Measurements from ENCODE around the gene LASP1NB.

The LASP1NB gene

GRCh38 chr17:38958756-38959155, 33.3 kb downstream of the LASP1NB start:
- no peaks in the 10 kb centered on the region for H3K79me1 ChIP-seq (ENCODE audit: low read depth, low read length)
- DNase-seq (ENCODE audit: low read depth in 1 of 2, low spot score in 2 of 2) = no peak
- FAIRE-seq = no peak
- no peak overlapping the region for H2BK12ac ChIP-seq (ENCODE audit: low read depth, low read length)
- no peaks in the 10 kb centered on the region for H3K4me1 ChIP-seq (replicated peaks in 1 of 4; ENCODE audit: control insufficient read depth in 3 of 4, insufficient read depth in 4 of 4, low read length in 3 of 4)
- no peaks in the 10 kb centered on the region for H3K79me2 ChIP-seq (ENCODE audit: control insufficient read depth in 1 of 2, insufficient read depth in 2 of 2, low read length in 2 of 2)
- no peak overlapping the region for H4K91ac ChIP-seq (replicated peaks; ENCODE audit: insufficient read length, low read length)
- no peaks in the 10 kb centered on the region for H3K9me3 ChIP-seq (ENCODE audit: insufficient read depth in 2 of 2, low read depth in 1 of 2, low read length in 1 of 2)
- no peaks in the 10 kb centered on the region for H4K20me1 ChIP-seq (replicated peaks in 1 of 2; ENCODE audit: control insufficient read depth in 1 of 2, insufficient read depth in 2 of 2, low read length in 2 of 2)
- no peaks in the 10 kb centered on the region for H3K23me2 ChIP-seq (ENCODE audit: low read depth, low read length)
- H3K56ac ChIP-seq (replicated peaks; ENCODE audit: insufficient read length, low read depth, low read length) = no peak overlapping the region
- no peak overlapping the region for H3K4ac ChIP-seq (replicated peaks; ENCODE audit: insufficient read length, low read depth, low read length)
- no peak overlapping the region for H2AK5ac ChIP-seq (ENCODE audit: low read depth, low read length)
- H3K27ac ChIP-seq (ENCODE audit: low read depth, low read length) = no peak overlapping the region
- ChIA-PET POLR2A (ENCODE audit: partially characterized antibody) (no interaction called here), CTCF (ENCODE audit: partially characterized antibody) (interaction anchor here (0.7 to 1.2 kb wide), 3 partner anchors 13 to 436 kb away, joined by 3 read pairs; no protein-coding TSS in a partner anchor)
- TF ChIP-seq NRF1 (IDR thresholded peaks at IDR 0.05; ENCODE audit: low read depth, low read length) (no peak), ZNF274 (IDR thresholded peaks at IDR 0.05; ENCODE audit: borderline replicate concordance, extremely low read depth, low read length) (no peak)
- H3K36me3 ChIP-seq (ENCODE audit: control insufficient read depth in 2 of 4, insufficient read depth in 4 of 4, low read length in 3 of 4) = no peaks in the 10 kb centered on the region
- no peak overlapping the region for H3K18ac ChIP-seq (ENCODE audit: extremely low read depth, low read length)
- H3K14ac ChIP-seq (ENCODE audit: insufficient read length) = no peak overlapping the region
- no peak overlapping the region for H4K8ac ChIP-seq (ENCODE audit: extremely low read depth, insufficient read depth, low read length)
- H3K27me3 ChIP-seq (replicated peaks in 1 of 4; ENCODE audit: control insufficient read depth in 3 of 4, extremely low read depth in 1 of 4, insufficient read depth in 3 of 4, low read length in 3 of 4) = no peaks in the 10 kb centered on the region
- H2BK20ac ChIP-seq (ENCODE audit: low read length) = no peak overlapping the region
- no peak overlapping the region for H3K9ac ChIP-seq (replicated peaks in 1 of 4; ENCODE audit: extremely low read depth in 1 of 4, low read depth in 3 of 4, low read length in 3 of 4)
- H3K4me2 ChIP-seq (ENCODE audit: insufficient read depth in 1 of 2, low read depth in 2 of 2, low read length in 2 of 2) = no peak overlapping the region
- H2BK120ac ChIP-seq (replicated peaks; ENCODE audit: low read depth, low read length) = no peak overlapping the region
- no peak overlapping the region for H2BK15ac ChIP-seq (ENCODE audit: low read length)
- no peak overlapping the region for H3K4me3 ChIP-seq (ENCODE audit: extremely low read depth in 1 of 4, insufficient read depth in 2 of 4, low read depth in 3 of 4, low read length in 4 of 4)
- no peak overlapping the region for H2BK5ac ChIP-seq (ENCODE audit: low read depth, low read length)
- H3K23ac ChIP-seq (ENCODE audit: insufficient read length) = no peak overlapping the region
- no peak overlapping the region for H2AFZ ChIP-seq (ENCODE audit: low read length)
- H4K5ac ChIP-seq (ENCODE audit: insufficient read length, low read depth, low read length) = no peak overlapping the region
